DOHH2 (cell line): ENCODE results near the gene TCP11L1.

ENCODE experiments used
- CTCF ChIP-seq: fragments of 200-600 bp; sonication (generic); IDR thresholded peaks from one replicate; pipeline ENCODE4 v1.5.1; 2014; ENCODE audit warnings: antibody characterized with exemption, mild to moderate bottlenecking, low read depth, low read length; ENCODE audit not compliant: poor library complexity, severe bottlenecking
- EZH2phosphoT487 ChIP-seq: fragments of 200-600 bp; sonication (generic); IDR thresholded peaks from 2 replicates; pipeline ENCODE4 v1.6.1; 2017; ENCODE audit warnings: borderline replicate concordance, mild to moderate bottlenecking, antibody characterized with exemption, low read length, moderate library complexity, mixed read lengths

- TF ChIP-seq CTCF (no peak), EZH2phosphoT487 (no peak)
These were observed 22.8 kb downstream of the TCP11L1 start for GRCh38 chr11:33062137-33062536.
